Type B pancreatic cell (in vitro differentiated cells): Measurements from ENCODE around the gene PRKCB. TPM values are rescaled to one million over a fixed set of nuclear protein-coding genes. Genes with fewer than 3 reads are reported as not detected.

Source experiments
- DNase-seq: peaks from one replicate; pipeline ENCODE4 v3.0.0; 2021; ENCODE audit warnings: mixed read lengths; ENCODE audit not compliant: unreplicated experiment; ENCODE audit errors: extremely low spot score
- H3K27ac Mint-ChIP-seq: 2 replicates; pipeline ENCODE4 v1.8.0; 2021; ENCODE audit warnings: mild to moderate bottlenecking, mixed read lengths
- H3K27me3 Mint-ChIP-seq: 2 replicates; pipeline ENCODE4 v1.8.0; 2021; ENCODE audit warnings: mixed read lengths
- H3K36me3 Mint-ChIP-seq: 2 replicates; pipeline ENCODE4 v1.8.0; 2021; ENCODE audit warnings: mixed read lengths
- H3K4me1 Mint-ChIP-seq: one replicate; pipeline ENCODE4 v1.8.0; 2021; ENCODE audit warnings: mixed read lengths; ENCODE audit not compliant: unreplicated experiment
- H3K4me3 Mint-ChIP-seq: 2 replicates; pipeline ENCODE4 v1.8.0; 2021; ENCODE audit warnings: mild to moderate bottlenecking, mixed read lengths
- H3K9me3 Mint-ChIP-seq: 2 replicates; pipeline ENCODE4 v1.8.0; 2021; ENCODE audit warnings: mixed read lengths
- CTCF ChIP-seq: fragments of 200-600 bp; sonication (generic); conservative IDR thresholded peaks from 2 replicates; pipeline ENCODE4 v1.5.0; 2021; ENCODE audit warnings: antibody characterized with exemption, mild to moderate bottlenecking
- total RNA-seq: library from RNA; stranded (reverse); gene quantifications from 2 replicates; pipeline ENCODE4 v1.2.1, GENCODE V29; 2021; ENCODE audit warnings: low replicate concordance

Gene PRKCB
- total RNA-seq, 1 donor from 2014 or later = 10.2 TPM

- Mint-ChIP-seq H3K9me3 (no peaks in the 10 kb centered on the region), H3K4me1 (no peaks in the 10 kb centered on the region), H3K36me3 (no peaks in the 10 kb centered on the region), H3K27ac (no peak overlapping the region), H3K27me3 (peaks cover 3% of the 10 kb centered on the region), H3K4me3 (no peak overlapping the region)
- no peak for DNase-seq
- no peak for TF ChIP-seq CTCF
Measured at GRCh38 chr16:23917621-23918020, 81.8 kb downstream of the PRKCB start.

GRCh38 chr16:23920446-23920845 lies 84.7 kb downstream of the PRKCB start:
- H3K36me3 Mint-ChIP-seq = no peaks in the 10 kb centered on the region
- no peak overlapping the region for H3K4me3 Mint-ChIP-seq
- no peak for TF ChIP-seq CTCF
- peaks cover 13% of the 10 kb centered on the region for H3K27me3 Mint-ChIP-seq
- H3K4me1 Mint-ChIP-seq = no peaks in the 10 kb centered on the region
- no peak for DNase-seq
- H3K27ac Mint-ChIP-seq = no peak overlapping the region
- H3K9me3 Mint-ChIP-seq = no peaks in the 10 kb centered on the region

- no peak for TF ChIP-seq CTCF
- Mint-ChIP-seq H3K9me3 (no peaks in the 10 kb centered on the region), H3K36me3 (no peaks in the 10 kb centered on the region), H3K27me3 (peaks cover 13% of the 10 kb centered on the region), H3K4me1 (no peaks in the 10 kb centered on the region), H3K27ac (no peak overlapping the region), H3K4me3 (no peak overlapping the region)
- no peak for DNase-seq
Measured at GRCh38 chr16:23920899-23921298, 85.1 kb downstream of the PRKCB start.

GRCh38 chr16:23922406-23922805 lies 86.6 kb downstream of the PRKCB start:
- H3K27ac Mint-ChIP-seq = no peak overlapping the region
- no peak for TF ChIP-seq CTCF
- H3K36me3 Mint-ChIP-seq = no peaks in the 10 kb centered on the region
- no peaks in the 10 kb centered on the region for H3K4me1 Mint-ChIP-seq
- no peak for DNase-seq
- no peaks in the 10 kb centered on the region for H3K9me3 Mint-ChIP-seq
- H3K4me3 Mint-ChIP-seq = no peak overlapping the region
- peaks cover 14% of the 10 kb centered on the region for H3K27me3 Mint-ChIP-seq

- Mint-ChIP-seq H3K4me3 (no peak overlapping the region), H3K27me3 (peaks cover 22% of the 10 kb centered on the region), H3K27ac (no peak overlapping the region), H3K4me1 (no peaks in the 10 kb centered on the region), H3K9me3 (no peaks in the 10 kb centered on the region), H3K36me3 (no peaks in the 10 kb centered on the region)
- DNase-seq = no peak
- TF ChIP-seq CTCF = no peak
Measured at GRCh38 chr16:23924128-23924527, 88.3 kb downstream of the PRKCB start.

GRCh38 chr16:23927796-23928195 lies 92.0 kb downstream of the PRKCB start:
- Mint-ChIP-seq H3K4me1 (no peaks in the 10 kb centered on the region), H3K9me3 (no peaks in the 10 kb centered on the region), H3K4me3 (no peak overlapping the region), H3K36me3 (no peaks in the 10 kb centered on the region), H3K27ac (no peak overlapping the region), H3K27me3 (peaks cover 39% of the 10 kb centered on the region)
- TF ChIP-seq CTCF = no peak
- DNase-seq = no peak
